NCI-H2081 (cell line): Measurements from ENCODE around the gene TTC6.

ENCODE experiments used
- DNase-seq, 2 experiments: peaks; one replicate each; lab custom pipeline; 2025; lab: John Stamatoyannopoulos, UW

Gene TTC6

DNA sequence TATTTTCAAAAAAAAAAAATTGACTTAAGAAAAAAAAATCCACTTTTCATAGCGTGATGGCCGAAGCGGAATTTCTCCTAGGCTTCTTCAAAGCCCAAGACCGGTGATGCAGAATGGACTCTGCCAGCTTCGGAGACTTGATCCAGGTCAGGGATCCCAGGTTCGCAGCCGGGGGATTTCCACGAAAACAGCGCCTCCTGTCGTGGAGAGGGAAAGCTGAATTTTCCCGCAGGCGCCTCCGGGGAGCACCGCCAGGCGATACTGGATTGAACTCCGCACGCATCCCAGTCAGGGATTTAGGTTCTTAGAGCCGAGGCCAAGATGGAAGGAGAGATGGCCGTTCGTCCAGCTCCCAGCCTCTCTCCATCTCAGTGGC, 2.1 kb downstream of the TTC6 start:
- peak; percentile 74 to 81 for DNase-seq

DNA sequence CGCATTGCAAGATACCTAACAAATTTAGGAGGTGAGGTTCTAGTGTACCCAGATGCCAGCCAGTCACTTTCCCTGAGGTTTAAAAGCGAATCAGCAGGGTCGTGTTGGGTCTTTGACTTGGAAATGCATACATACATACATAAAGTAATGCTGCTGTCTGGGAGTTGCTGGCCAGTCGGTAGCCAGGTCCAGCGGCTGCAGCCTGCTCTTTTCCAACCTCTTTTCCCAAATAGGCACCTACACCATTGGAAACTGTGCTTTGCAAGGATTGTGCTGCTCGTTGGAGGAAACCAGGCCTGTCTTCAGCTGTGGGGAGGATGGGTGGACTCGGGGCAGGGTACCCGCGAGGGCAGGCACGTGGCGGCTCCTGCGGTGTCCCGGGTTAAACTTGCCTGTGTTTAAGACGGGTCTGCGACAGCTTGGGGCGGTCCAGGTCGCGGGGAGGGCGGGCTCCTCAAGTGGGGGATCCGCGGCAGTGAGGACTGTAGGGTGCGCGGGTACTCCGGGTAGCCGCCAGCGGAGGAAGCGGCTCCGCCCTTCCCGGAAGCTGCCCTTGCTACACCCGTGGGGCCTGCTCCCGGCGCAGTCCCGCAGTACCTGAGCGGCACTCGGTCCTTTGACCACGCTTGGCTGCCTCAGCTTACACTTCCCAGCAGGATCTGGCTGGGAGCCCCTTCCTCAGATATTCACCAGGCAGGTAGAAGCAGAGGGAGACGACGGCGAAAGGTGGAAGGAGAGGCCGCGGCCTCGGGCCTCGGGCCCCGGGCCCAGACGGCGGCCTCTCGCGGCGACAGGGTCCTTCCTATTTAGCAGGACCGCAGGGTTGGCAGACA, 2.7 kb downstream of the TTC6 start:
- DNase-seq, result peak; percentile 57 to 76

DNA sequence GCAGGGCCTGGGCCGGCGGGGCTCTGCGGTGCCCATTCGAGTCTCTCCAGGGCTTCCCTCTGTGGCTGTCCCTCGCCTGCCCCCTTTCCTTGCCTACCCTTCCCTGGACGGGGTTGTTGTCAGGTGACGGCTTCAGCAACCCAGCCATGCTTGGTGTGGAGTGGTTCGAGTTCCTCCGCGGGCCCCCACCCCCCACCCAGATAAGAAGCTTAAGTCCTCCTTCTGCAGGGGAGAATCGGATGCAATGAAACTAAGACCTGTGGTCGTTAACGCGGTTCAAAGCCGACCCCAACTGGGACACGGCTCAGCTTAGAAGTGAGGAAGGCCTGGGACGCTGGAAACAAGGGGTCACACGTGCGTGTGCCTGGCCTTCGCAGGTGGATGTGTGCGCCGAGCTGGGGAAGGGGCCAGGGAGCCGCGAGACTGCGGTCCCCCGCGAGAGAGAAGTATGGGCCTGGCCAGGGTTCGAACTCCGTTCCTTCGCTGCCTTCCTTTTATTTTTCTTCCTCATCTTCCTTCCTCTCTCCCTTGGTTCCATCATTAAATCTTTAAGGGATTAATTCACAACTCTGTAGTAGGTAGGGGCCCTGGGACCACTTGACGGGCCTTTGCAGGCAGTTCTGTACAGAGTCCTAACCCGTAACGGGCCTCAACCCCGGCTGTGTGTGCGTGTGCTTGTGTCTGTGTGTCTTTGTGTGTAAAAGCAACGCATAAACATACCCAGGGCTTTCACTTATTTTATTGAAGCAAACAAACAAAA, 3.5 kb downstream of the TTC6 start:
- DNase-seq, result peak; percentile 37 to 46

DNA sequence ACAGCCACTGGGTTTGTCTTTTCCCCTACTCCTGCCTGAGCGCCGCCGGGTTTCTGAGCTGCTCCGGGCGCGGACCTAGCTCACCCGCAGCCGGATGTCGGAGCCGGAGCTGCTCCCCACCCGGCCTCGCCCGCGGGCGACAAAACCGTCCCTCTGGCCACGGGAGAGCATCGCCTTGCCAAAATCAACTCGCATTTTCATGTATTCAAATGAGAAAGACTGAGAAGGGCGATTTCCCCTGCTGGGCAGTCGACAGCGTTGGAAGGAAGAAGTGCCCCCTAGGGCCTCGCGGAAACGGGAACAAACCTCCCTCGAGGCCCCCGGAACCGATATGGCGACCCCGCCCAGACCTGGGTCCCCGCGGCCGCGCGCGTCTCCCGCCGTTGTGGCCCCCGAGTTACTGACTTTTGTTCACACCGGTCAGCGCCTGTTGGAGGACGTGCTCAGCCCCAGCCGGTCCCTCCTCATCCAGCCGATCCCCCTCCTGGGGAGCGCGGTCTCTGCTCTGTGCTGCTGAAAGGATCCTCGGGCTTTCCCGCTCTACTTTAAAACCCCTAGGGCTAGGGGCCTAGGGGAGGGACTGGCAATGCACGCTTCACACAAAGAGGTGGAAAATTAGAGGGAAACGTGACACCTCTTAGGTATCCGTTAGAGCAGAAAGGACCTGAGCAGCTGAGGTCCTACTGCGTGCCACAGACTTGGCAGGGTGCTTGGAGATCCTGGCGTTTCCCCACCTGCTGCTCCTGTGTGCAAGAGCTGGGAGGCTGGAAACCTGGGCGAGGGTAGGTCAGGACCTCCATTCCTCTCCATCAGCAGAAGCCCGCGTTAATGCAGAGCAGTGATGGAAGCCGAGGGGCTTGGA, 4.3 kb downstream of the TTC6 start:
- peak; percentile 82 to 88 for DNase-seq

DNA sequence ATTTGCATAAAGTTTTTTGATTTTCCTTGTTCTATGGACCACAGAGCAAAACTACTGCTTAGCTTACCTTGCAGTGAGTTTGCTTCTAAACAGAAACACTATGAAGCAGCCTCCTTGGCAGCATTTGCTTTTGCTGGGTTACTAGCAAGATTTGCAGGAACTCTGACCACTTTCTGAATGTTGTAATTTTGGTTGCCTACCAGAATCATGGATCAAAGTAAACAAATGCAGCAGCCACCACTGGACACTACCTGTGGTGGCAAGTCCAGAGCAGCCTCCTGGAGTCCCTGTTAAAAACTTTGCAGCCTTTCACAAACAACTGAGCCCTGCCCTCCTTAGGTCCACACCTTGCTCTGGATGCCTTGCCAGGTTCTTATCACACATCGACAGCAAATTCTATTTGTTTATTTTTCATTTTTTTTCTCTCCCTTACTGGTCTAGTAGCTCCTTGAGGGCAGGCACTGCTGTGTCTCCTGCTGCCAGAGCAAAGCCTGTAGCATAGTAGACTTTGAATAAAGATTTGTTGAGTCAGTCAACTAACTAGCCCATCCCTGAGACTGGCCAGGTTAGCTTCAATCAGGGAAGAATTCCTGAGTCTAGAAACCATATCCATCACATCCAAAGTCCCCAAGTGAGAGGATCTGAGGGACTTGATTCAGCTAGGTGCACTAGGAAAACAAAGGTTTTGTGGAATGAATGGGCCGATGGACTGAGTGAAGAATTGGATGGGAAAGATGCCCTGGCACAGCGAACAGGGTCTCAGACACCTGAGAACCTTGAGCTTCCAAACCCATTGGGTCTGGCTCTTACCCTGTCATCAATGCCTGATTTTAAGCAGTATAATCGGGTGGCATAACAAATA, 5.7 kb downstream of the TTC6 start:
- DNase-seq, result no peak

DNA sequence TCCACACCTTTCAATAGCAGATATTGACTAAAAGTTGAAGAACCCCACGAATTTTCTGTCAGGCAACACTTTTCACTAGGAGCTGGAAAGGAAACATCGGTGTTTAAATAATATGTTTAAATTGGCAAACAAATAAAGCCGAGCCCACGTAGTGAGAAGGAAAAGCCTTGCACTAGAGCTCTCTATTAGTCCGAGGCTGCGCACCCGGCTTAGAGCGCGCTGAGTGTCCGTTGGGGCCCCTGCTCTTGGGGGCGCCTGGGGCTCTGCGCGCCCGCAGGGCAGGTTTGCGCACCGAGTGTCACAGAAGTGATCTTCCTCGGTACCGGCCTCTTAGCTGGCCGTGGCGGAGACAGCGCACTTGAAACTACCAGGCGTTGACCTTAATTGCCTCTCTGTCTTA, 6.4 kb downstream of the TTC6 start:
- no peak for DNase-seq

DNA sequence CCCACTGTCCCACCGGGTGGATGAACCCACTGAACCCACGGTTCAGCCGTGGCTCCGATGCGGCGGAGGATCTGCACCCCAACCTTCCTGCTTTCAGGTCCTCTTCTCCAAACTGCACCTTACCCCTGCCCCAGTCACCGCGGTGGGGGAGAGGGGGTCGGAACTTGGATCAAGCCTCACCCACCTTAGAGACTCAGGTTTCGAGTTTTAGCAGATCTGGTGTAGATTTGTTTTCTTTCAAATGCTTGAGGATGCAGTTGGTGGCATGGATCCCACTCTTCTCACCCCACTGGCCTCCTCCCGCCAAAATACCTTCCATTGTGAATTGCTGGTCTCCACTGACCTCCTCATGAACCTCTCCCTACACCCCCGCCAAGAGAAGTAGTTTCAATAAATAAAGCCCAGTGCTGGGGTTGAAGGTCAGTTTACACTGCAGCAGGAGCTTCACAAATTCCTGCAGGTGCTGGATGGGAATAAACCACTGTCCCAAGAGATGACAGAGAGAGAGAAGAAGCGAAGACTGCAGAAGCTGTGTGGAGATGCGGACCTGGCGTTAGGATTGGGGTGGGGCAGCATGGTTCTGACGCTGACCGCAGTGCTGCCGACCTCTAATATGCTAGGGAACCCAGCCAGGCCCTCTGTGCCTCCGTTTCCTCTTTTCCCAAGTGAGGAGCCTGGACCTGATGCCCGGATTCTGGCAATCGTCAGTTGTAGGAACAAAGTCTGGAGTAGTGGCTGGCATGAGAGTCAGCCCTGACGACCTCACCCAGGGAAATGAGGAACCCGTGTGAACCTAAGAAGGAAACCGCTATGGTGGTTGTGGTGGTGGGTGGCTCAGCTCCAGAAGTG, 7.4 kb downstream of the TTC6 start:
- no peak for DNase-seq

DNA sequence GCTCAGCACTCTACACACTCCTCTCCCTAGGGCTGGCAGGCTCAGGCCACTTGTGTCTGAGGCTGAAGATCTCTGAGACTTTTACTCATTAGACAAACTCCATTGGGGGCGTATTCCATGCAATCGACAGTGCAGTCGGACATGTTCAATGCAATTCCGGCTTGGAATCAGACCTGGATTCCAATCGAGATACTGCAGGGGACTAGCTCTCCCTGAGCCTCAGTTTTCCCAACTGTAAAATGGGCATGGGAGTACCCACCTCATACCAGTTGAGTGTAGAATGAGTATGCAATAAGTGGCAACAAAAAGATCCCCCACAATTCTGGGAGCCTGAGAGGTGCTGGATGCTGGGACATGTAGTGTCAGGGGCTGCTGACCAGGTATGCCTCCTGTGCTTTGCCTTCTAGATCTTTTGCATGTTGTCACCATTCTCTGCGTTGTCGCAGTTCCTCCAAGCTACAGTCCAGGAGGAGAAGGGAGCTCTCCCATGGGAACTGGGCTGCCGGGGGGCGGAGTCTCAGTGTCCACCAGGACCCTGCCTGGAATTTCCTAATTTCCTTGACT, 8.3 kb downstream of the TTC6 start:
- no peak for DNase-seq

DNA sequence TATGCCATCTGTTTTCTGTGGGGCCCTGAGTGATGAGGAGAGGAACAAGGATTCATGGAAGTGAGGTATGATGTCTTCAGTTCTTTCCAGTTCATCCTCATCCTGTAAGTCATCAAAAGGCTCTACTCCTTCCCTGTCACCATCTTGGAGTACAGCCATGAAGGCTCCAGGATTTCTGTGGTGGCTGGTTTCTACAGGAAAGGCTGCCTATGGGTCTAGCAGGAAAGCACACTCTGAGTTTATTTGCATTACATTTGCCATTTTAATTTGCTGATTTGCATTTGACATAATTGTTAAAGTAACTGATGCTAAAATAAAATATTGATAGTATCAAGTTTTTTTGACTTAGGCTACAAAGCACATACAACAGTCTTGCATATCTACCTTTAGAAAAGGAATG, 11.2 kb downstream of the TTC6 start:
- no peak for DNase-seq

DNA sequence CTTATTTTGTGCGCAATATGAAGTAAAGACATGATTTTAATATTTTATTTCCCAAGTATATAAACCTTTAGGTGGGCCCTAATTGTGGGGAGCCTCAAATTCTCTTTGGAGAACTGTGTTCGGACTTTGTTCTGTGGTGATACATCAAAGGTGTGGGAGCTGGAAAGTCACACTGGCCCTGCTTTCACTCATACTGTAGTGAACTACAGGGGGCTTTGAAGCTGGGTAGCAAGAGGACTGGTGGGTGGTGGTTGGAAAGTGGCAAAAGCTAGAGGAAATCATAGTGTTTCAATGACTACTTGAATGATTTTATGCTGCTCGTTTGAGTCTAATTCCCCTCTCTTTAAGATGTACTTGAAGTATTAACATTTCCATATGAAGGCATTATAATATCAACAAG, 13.2 kb downstream of the TTC6 start:
- DNase-seq, result no peak

DNA sequence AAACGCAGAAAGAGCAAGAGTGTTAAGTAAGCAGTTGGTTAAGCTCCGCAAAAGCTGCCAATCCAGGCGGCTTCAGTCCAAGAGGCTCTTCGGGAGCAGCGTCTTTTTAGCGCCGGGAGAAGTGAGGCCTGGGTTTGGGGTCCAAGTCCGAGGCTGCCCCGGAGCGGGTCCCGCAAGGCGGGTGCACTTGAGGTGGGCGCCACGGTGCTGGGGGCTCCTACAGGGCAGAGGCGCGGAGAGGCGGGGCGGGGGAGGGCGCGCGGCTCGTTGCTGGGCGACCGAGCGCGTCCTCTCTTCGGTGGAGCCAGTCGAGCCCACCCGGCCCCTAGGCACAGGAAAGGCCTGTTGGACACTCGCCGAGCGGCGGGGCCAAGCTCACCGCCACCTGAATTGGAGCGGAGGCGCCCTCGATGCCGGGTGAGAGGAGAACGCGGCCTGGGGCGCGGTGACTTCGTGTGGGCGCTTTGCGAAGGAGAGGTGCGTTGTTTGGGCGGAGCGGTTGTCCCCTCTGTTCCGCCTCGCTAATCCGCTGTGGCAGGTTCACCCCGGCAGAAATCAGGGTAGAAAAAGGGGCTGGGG, 15.6 kb downstream of the TTC6 start:
- no peak for DNase-seq

DNA sequence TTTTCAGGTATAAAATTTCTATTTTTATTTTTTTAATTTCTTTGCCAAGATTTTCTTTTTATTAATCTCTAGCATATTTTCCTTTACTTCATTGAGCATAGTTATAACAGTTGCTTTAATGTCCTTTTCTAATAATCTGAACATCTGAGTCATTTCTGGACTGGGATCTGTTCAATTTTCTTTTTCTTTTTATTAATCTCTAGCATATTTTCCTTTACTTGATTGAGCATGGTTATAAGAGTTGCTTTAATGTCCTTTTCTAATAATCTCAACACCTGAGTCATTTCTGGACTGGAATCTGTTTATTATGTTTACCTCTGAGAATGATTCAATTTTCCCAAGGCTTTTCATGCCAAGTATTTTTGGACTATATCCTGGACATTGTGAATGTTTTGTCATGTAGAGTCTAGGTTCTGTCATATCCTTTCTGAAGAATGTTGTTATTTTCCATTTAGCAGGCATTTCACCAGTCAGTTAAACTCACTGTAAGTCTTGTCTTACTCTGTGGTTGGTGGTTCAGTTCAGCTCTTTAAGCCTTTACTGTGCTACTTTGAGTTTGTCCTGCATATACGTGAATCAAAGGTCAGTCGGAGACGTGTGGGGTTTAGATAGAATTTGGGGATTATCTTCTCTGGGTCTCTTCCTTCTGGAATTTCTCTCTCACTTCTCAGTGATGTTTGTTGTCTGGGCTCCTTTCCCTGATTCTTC, 20.3 kb downstream of the TTC6 start:
- DNase-seq, result no peak

DNA sequence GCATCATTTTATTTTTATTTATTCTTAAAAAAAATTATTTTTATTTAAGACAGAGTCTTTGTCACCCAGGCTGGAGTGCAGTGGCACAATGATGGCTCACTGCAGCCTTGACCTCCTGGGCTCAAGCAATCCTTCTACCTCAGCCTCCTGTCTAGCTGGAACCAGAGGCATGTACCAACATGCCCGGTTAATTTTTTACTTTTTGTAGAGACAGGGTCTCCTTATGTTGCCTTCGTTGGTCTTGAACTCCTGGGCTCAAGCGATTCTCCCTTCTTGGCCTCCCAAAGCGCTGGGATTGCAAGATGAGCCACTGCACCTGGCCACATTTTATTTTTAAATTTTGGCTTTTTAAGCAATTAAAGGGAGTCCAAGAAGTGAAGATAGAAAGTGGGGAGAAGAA, 21.4 kb downstream of the TTC6 start:
- no peak for DNase-seq

DNA sequence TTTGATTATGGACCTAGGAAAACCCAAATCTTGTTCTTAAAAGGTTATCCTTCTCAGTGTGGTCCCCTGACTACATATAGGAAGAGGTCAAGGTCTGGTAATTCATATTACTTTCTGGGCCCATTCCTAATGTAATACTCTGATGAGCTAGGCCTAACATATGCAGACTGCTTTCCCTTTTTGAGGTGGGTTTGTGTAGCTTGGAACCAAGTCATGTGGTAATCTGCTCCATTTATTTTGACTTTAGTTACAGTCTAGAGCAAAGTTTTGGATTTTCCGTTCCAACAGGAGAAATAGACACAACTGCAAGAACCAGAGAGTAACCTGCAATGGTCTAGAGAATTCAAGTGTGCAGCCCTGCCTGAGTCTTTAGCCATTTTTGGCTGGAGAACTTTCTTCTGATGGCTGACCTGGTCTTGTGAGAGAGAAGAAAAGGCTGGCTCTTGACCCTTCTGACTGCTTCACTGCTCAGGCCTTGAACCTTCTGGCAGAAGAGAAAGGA, 22.5 kb downstream of the TTC6 start:
- DNase-seq, result no peak

DNA sequence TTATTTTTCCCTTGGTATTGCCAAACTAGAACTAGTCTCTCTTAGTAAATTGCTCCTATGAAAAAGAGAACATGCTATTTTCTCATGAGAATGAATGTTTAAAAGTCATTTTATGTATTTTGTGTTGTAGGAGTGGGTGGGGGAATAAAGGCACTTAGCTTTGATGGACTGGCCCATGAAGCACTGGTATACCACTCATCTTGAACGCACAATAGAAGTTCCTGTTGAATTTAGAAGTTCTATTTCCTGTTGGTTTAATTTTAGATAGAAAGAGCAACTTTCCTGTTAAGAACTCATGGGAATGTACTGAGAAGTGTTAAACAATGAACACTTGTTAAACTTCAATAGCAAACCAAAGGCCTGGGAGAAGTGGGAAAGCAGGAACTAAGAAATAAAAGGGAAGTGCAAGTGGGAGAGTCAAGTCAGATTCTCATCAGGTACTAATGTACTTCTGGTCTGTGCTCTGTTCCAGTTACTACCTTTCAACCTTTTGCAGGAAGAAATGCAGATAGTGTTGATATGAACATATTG, 23.1 kb downstream of the TTC6 start:
- no peak for DNase-seq

DNA sequence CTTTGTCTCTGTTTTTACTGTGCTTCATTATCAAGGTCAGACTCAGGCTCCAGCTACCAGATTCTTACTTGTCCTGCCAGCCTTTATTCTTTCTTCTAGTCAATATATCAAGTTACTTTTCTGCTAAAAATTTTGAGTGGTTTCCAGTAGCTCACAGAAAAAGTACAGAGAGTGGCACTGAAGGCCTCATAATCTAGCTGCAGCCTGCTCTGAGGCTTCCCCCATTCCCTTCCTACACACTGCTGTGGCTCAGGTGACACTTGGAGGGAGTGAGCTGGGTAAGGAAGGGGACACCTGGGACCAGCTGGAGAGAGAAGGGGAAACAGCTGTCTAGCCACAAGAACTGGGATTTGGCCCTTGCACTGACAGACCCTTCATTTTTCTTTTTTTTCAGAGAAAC, 25.4 kb downstream of the TTC6 start:
- DNase-seq, result no peak

DNA sequence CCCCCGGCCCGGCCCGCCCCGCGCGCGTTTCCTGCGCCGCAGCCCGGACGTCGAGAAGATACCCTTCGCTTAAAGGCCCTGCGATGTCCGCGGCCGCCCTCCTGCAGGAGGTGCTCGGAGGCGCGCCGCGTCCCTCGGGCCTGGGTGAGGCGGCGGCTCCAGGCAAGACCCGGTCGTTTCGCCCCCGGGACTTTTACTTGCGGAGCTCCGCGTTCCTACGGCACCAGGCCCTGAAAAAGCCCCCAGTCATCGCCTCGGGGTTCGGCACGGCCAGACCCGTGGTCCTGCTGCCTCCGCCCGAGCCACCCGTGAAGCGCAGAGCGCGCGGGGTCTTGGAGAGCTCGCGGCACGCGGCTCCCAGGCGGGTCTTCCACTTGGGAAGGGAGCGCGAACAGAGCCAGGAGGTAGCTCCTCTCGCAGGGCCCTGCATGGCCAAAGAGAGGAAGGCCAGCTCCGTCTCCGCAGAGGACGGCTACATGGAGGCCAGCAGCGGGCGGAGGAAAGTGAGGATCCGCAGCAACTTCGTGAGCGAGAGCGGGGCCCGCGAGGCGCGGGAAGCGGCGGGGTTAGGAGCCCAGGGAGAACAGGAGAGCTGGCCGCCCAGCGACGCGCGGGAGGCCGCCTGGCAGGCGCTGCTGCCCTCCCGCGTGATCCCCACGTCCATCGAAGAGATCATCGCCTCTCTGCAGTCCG, 26.9 kb downstream of the TTC6 start:
- no peak for DNase-seq

DNA sequence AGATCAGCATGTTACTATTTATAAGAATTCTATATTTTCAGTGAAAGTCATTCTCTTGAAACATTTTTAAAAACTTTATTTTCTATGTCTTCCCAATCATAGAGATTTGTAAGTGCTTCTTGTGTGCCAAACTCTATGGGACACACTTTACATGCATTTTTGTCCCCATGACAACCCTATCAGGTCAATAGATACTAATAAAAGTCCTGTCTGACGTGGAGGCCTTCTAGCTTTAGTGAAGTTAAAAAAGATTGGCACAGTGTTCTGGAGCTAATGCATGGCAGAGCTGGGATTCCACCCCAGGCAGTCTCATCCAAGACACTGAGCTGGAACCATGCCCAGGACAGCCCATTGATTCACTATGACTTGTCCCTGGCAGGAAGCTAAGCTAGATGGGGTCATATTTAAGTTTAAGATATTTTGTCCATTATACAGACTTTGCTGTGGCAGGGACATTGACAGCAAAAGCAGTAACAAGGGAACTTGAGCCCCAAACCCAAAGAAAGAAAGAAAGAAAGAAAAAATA, 28.1 kb downstream of the TTC6 start:
- DNase-seq, result peak in 1 of 2 experiments; percentile 51
